H1 (cell line): Measurements from ENCODE around the gene OR2V1. TPM values are rescaled to one million over a fixed set of nuclear protein-coding genes. Genes with fewer than 3 reads are reported as not detected.

ENCODE experiments used
- JUN ChIP-seq: IDR thresholded peaks from 2 replicates; pipeline ENCODE4 v1.6.1; 2011; ENCODE audit warnings: low read depth, mild to moderate bottlenecking, improper control_type of control experiment, low read length
- POLR2AphosphoS5 ChIP-seq: IDR thresholded peaks from 2 replicates; pipeline ENCODE4 v1.6.1; 2011; ENCODE audit warnings: low read depth, low read length
- SP4 ChIP-seq: IDR thresholded peaks from 2 replicates; pipeline ENCODE4 v1.6.1; 2012; ENCODE audit warnings: low read length, inconsistent platforms
- ZNF274 ChIP-seq: IDR thresholded peaks from 2 replicates; pipeline ENCODE4 v1.7.0; 2012; ENCODE audit warnings: low read length, borderline replicate concordance; ENCODE audit errors: extremely low read depth
- polyA plus RNA-seq, 7 experiments: library from polyadenylated mRNA; depleted of rRNA in 3 of 7; stranded (reverse) in 5 of 7; unstranded in 2 of 7; fragments of >200 nt in 5 of 7; fragments of 200-250 nt in 2 of 7; gene quantifications; 1 replicate in 5 of 7; 2 replicates in 1 of 7; 4 replicates in 1 of 7; pipeline versions ENCODE4 v1.2.1 to v1.2.3, GENCODE V29; 2011 to 2013; ENCODE audit warnings: missing spikeins in 2 of 7, mixed read lengths in 2 of 7
- total RNA-seq: library from RNA; stranded (reverse); fragmentation: NEBNext Ultra II Directional; extraction: Animal tissue kit (Norgen Biotek cat#: 25700); gene quantifications from 2 replicates; pipeline ENCODE4 v1.2.1, GENCODE V29; 2021
- TF ChIP-seq, protein P1 (sequence below): fragments of 300-600 bp; sonication (generic); IDR thresholded peaks from 2 replicates; pipeline ENCODE4 v1.7.1; 2012; ENCODE audit warnings: low read length, moderate library complexity, mild to moderate bottlenecking, inconsistent platforms; ENCODE audit not compliant: insufficient replicate concordance
- TF ChIP-seq, protein P2 (sequence below): IDR thresholded peaks from 2 replicates; pipeline ENCODE4 v1.6.1; 2012; ENCODE audit warnings: inconsistent platforms

The OR2V1 gene
- total and polyA plus RNA-seq, 2 of the 8 experiments (the other 6 are each of a cell fraction or from before 2014, with no cell fraction given): not detected

DNA sequence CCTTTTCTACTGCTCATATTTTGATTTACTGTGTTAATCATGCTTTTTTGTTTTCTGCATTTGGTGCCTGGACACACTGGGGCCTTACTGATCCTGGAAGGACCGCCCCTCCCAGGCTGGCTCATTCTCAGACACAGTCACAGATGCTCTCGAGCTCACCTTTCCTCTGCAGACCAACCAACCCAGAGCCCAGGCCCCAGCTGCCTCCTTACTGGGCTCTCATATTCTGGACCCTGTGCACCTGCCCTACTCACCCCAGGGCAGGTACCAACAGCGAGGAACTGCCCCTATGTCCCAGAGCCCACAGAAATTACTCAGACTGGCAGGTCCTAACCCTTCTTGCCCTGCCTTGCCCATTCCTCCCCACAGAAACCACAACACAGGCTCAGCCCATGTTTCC, 9.8 kb upstream of the OR2V1 start (continued):
- TF ChIP-seq, protein P1, sequence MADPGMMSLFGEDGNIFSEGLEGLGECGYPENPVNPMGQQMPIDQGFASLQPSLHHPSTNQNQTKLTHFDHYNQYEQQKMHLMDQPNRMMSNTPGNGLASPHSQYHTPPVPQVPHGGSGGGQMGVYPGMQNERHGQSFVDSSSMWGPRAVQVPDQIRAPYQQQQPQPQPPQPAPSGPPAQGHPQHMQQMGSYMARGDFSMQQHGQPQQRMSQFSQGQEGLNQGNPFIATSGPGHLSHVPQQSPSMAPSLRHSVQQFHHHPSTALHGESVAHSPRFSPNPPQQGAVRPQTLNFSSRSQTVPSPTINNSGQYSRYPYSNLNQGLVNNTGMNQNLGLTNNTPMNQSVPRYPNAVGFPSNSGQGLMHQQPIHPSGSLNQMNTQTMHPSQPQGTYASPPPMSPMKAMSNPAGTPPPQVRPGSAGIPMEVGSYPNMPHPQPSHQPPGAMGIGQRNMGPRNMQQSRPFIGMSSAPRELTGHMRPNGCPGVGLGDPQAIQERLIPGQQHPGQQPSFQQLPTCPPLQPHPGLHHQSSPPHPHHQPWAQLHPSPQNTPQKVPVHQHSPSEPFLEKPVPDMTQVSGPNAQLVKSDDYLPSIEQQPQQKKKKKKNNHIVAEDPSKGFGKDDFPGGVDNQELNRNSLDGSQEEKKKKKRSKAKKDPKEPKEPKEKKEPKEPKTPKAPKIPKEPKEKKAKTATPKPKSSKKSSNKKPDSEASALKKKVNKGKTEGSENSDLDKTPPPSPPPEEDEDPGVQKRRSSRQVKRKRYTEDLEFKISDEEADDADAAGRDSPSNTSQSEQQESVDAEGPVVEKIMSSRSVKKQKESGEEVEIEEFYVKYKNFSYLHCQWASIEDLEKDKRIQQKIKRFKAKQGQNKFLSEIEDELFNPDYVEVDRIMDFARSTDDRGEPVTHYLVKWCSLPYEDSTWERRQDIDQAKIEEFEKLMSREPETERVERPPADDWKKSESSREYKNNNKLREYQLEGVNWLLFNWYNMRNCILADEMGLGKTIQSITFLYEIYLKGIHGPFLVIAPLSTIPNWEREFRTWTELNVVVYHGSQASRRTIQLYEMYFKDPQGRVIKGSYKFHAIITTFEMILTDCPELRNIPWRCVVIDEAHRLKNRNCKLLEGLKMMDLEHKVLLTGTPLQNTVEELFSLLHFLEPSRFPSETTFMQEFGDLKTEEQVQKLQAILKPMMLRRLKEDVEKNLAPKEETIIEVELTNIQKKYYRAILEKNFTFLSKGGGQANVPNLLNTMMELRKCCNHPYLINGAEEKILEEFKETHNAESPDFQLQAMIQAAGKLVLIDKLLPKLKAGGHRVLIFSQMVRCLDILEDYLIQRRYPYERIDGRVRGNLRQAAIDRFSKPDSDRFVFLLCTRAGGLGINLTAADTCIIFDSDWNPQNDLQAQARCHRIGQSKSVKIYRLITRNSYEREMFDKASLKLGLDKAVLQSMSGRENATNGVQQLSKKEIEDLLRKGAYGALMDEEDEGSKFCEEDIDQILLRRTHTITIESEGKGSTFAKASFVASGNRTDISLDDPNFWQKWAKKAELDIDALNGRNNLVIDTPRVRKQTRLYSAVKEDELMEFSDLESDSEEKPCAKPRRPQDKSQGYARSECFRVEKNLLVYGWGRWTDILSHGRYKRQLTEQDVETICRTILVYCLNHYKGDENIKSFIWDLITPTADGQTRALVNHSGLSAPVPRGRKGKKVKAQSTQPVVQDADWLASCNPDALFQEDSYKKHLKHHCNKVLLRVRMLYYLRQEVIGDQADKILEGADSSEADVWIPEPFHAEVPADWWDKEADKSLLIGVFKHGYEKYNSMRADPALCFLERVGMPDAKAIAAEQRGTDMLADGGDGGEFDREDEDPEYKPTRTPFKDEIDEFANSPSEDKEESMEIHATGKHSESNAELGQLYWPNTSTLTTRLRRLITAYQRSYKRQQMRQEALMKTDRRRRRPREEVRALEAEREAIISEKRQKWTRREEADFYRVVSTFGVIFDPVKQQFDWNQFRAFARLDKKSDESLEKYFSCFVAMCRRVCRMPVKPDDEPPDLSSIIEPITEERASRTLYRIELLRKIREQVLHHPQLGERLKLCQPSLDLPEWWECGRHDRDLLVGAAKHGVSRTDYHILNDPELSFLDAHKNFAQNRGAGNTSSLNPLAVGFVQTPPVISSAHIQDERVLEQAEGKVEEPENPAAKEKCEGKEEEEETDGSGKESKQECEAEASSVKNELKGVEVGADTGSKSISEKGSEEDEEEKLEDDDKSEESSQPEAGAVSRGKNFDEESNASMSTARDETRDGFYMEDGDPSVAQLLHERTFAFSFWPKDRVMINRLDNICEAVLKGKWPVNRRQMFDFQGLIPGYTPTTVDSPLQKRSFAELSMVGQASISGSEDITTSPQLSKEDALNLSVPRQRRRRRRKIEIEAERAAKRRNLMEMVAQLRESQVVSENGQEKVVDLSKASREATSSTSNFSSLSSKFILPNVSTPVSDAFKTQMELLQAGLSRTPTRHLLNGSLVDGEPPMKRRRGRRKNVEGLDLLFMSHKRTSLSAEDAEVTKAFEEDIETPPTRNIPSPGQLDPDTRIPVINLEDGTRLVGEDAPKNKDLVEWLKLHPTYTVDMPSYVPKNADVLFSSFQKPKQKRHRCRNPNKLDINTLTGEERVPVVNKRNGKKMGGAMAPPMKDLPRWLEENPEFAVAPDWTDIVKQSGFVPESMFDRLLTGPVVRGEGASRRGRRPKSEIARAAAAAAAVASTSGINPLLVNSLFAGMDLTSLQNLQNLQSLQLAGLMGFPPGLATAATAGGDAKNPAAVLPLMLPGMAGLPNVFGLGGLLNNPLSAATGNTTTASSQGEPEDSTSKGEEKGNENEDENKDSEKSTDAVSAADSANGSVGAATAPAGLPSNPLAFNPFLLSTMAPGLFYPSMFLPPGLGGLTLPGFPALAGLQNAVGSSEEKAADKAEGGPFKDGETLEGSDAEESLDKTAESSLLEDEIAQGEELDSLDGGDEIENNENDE: no peak
- TF ChIP-seq POLR2AphosphoS5: no peak
- TF ChIP-seq, protein P2, sequence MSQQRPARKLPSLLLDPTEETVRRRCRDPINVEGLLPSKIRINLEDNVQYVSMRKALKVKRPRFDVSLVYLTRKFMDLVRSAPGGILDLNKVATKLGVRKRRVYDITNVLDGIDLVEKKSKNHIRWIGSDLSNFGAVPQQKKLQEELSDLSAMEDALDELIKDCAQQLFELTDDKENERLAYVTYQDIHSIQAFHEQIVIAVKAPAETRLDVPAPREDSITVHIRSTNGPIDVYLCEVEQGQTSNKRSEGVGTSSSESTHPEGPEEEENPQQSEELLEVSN: no peak
- TF ChIP-seq SP4: no peak
- no peak for TF ChIP-seq JUN
- no peak for TF ChIP-seq ZNF274
- TF ChIP-seq, all 59 proteins: peak for 0
